ENCODE data around the gene SCD.
A peak's percentile ranks its signal among the peaks of the same experiment; 100 is the strongest.

The SCD gene

GRCh38 chr10:100340948-100341847 lies 5.8 kb upstream of the SCD start:
- DNase-seq (ENCODE audit: low read depth, low spot score), result no peak

GRCh38 chr10:100341953-100342626 lies 4.9 kb upstream of the SCD start:
- DNase-seq (ENCODE audit: low read depth, low spot score), result no peak

GRCh38 chr10:100342627-100342972 lies 4.4 kb upstream of the SCD start:
- DNase-seq (ENCODE audit: low read depth, low spot score), result no peak

- DNase-seq (ENCODE audit: low read depth, low spot score), result no peak
Observed at GRCh38 chr10:100344241-100344788, 2.7 kb upstream of the SCD start.

GRCh38 chr10:100345570-100346330 lies 1.3 kb upstream of the SCD start:
- DNase-seq (ENCODE audit: low read depth, low spot score), result no peak

GRCh38 chr10:100346351-100346764 lies 675 bp upstream of the SCD start:
- peak; percentile 19 for DNase-seq (ENCODE audit: low read depth, low spot score)

GRCh38 chr10:100347568-100348195 lies 649 bp downstream of the SCD start:
- no peak for DNase-seq (ENCODE audit: low read depth, low spot score)

GRCh38 chr10:100348389-100348927 lies 1.4 kb downstream of the SCD start:
- DNase-seq (ENCODE audit: low read depth, low spot score), result no peak

GRCh38 chr10:100349087-100349486 lies 2.1 kb downstream of the SCD start:
- no peak for DNase-seq (ENCODE audit: low read depth, low spot score)

- DNase-seq (ENCODE audit: low read depth, low spot score), result no peak
Observed at GRCh38 chr10:100349672-100350071, 2.6 kb downstream of the SCD start.

GRCh38 chr10:100350914-100351485 lies 4.0 kb downstream of the SCD start:
- DNase-seq (ENCODE audit: low read depth, low spot score), result no peak

- no peak for DNase-seq (ENCODE audit: low read depth, low spot score)
Observed at GRCh38 chr10:100353770-100354485, 6.9 kb downstream of the SCD start.

GRCh38 chr10:100355086-100355485 lies 8.1 kb downstream of the SCD start:
- no peak for DNase-seq (ENCODE audit: low read depth, low spot score)

GRCh38 chr10:100356067-100357017 lies 9.3 kb downstream of the SCD start:
- no peak for DNase-seq (ENCODE audit: low read depth, low spot score)

- no peak for DNase-seq (ENCODE audit: low read depth, low spot score)
Observed at GRCh38 chr10:100357059-100357858, 10.2 kb downstream of the SCD start.

- DNase-seq (ENCODE audit: low read depth, low spot score), result no peak
Observed at GRCh38 chr10:100359030-100359432, 12.0 kb downstream of the SCD start.

- DNase-seq (ENCODE audit: low read depth, low spot score), result no peak
Observed at GRCh38 chr10:100359529-100360150, 12.6 kb downstream of the SCD start.

GRCh38 chr10:100360234-100360633 lies 13.2 kb downstream of the SCD start:
- no peak for DNase-seq (ENCODE audit: low read depth, low spot score)

All from activated CD4-positive, CD25-positive, alpha-beta regulatory T cell treated with anti-CD3 and anti-CD28 coated beads, Interleukin-2, amount 50 U/mL, for 16 hours (primary cell).